Cardiac fibroblast (primary cell): ENCODE results near the gene LMO7.

Experiments
- DNase-seq, 2 donors: peaks; one replicate each; pipeline versions ENCODE4 v3.0.0 to v3.0.0-alpha.2; 2010; ENCODE audit warnings: low read depth in 2 of 2
- H3K4me3 ChIP-seq, 2 donors: replicated peaks in 1 of 2; 1 replicate in 1 of 2; 2 replicates in 1 of 2; pipeline ENCODE4 v1.5.1; 2011; ENCODE audit warnings: low read depth in 2 of 2, low read length in 2 of 2, mild to moderate bottlenecking in 2 of 2, moderate library complexity in 1 of 2
- TF ChIP-seq, protein P1 (sequence below): IDR thresholded peaks from one replicate; pipeline ENCODE4 v1.5.1; 2011; ENCODE audit warnings: low read depth, mild to moderate bottlenecking, low read length, inconsistent platforms

The LMO7 gene

DNA sequence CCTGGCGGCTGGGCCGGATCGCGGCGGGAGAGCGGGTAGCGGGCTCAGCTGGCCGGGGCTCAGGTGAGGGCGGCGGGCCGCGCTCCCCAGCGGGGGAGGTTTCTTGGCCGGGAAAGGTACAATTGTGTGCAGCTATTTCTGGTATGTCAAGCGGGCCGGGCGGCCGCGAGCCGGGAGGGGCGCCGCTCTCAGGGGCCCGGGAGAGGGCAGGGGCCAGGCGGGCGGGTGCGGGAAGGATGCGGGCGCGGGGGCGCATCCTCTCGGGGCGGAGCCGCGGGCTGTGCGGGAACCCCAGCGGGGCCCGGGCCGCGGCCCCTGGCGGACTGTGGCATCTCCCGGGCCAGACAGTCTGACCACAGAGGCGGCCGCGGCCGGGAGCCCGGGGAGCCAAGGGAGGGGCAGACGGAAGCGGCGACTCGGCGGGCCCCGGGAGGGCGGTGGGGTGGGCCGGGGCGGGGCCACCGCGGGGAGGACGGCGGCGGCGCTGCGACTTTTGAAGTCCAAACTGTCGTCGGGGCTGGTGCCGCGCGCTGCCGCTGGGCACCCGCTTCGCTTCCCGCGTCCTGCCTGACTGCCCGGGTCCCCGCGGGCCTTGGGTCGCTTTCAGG is at the start of gene LMO7:
TSS of gene LMO7 (plus strand) at position 503 of the 608 bp plus-strand sequence. CDS start 328 bp downstream, outside the sequence.
- peak; percentile 55 to 56 for DNase-seq
- TF ChIP-seq, protein P1, sequence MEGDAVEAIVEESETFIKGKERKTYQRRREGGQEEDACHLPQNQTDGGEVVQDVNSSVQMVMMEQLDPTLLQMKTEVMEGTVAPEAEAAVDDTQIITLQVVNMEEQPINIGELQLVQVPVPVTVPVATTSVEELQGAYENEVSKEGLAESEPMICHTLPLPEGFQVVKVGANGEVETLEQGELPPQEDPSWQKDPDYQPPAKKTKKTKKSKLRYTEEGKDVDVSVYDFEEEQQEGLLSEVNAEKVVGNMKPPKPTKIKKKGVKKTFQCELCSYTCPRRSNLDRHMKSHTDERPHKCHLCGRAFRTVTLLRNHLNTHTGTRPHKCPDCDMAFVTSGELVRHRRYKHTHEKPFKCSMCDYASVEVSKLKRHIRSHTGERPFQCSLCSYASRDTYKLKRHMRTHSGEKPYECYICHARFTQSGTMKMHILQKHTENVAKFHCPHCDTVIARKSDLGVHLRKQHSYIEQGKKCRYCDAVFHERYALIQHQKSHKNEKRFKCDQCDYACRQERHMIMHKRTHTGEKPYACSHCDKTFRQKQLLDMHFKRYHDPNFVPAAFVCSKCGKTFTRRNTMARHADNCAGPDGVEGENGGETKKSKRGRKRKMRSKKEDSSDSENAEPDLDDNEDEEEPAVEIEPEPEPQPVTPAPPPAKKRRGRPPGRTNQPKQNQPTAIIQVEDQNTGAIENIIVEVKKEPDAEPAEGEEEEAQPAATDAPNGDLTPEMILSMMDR, result no peak
- peak within 1 kb of the TSS; percentile 88 for H3K4me3 ChIP-seq

DNA sequence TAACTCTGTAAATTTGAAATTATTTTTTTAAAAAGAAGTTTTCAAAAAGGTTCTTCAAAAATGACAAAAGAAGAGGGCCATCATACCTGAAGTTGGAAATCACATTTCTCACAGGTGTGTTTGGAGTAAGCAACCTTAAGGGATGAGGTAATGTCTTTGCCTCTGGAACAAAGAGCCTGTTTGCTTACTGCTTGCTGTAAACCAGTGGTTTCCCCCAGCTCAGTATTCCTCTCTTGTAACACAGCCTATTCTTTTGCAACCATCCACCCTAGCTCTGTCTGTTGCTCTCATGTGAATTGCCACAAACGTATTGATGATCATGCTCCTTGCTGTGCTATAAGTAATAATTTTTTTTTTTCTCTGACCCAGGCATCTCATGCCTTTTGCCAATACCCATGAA is 48.5 kb upstream of the LMO7 start:
- H3K4me3 ChIP-seq, result no peak overlapping the region
- TF ChIP-seq, protein P1, result no peak

DNA sequence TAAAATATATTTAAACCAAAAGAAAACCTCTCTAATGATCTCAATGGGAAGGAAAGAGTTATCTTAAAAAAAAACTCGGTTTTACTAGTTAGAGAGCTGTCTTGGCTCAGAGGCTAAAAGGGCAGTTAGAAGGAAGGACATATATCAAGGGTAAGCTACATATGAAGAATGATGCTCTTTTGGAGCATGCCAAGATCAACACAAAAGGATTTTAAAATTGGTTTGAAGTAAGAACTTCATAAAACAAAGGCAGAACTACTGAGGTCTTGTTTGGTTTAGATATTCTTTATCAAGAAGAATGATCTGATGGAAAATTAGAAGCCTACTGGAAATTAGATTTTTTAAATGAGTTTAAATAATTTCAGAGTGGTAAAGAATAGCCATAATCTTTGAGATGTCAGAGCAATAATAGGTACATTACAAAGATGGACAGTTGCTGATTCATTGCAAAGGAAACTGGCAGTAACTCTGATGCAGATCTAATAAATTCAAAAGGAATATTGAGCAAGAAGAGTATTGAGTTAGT is 39.4 kb upstream of the LMO7 start:
- DNase-seq, result no peak
- no peak overlapping the region for H3K4me3 ChIP-seq
- TF ChIP-seq, protein P1, result no peak

More for the DNA sequence above, 48.5 kb upstream of the LMO7 start:
- peak in 1 of 2 donors; percentile 8 for DNase-seq

DNA sequence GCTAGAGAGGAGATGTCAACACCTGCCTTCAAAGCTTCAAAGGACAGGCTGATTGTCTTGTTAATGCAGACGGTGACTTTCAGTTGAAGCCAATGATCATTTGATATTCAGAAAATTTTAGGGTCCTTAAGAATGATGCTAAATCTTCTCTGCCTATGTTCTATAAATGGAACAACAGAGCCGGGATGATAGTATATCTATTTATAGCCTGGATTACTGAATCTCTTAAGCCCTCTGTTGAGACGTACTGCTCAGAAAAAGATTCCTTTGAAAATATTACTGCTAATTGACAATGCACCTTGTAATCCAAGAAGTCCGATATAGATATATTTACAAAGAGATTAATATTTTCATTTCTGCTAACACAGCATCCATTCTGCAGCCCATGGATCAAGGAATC is 35.8 kb upstream of the LMO7 start:
- no peak overlapping the region for H3K4me3 ChIP-seq
- no peak for DNase-seq

DNA sequence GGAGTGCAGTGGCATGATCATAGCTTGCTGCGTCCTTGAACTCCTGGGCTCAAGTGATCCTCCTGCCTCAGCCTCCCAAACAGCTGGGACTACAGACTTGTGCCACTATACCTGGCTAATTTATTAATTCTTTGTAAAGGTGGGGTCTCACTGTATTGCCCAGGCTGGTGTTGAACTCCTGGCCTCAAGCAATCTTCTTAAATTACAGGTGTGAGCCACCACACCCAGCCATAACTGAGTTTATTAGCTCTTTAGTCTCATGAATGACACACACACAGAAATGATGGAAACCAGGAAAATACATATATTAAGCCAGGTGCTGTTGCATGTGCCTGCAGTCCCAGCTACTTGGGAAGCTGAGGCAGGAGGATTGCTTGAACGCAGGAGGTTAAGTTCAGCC is 33.1 kb upstream of the LMO7 start:
- TF ChIP-seq, protein P1, result no peak
- H3K4me3 ChIP-seq, result no peak overlapping the region
- no peak for DNase-seq

More for the DNA sequence above, 35.8 kb upstream of the LMO7 start:
- TF ChIP-seq, protein P1, result no peak

DNA sequence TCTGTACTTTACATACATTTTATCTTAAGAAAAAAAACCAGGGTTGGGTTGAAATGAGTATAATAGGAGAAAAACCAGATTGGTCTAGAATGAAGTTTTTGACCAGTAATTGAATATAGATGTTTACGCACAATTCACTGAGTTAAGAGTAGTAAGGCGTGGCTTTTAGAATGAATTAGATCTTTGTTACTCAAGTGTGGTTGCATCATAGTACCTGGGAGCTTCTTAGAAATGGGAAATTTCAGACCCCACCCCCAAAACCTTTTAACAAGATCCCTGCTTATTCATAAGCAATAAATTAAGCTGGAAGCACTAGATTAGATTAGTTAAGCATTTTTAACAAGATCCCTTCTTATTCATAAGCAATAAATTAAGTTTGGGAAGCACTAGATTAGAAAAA is 28.7 kb upstream of the LMO7 start:
- TF ChIP-seq, protein P1, result no peak
- no peak for DNase-seq
- no peak overlapping the region for H3K4me3 ChIP-seq
